Measurements from ENCODE around the gene PPP5C.

Gene PPP5C

GRCh38 chr19:46350758-46351159 lies 3.9 kb downstream of the PPP5C start:
- no peak for TF ChIP-seq GATA3 (IDR thresholded peaks at IDR 0.05; ENCODE audit: low read depth, low read length)
- TF ChIP-seq GATA2 (IDR thresholded peaks at IDR 0.05; ENCODE audit: low read depth, low read length), result no peak

- no peak for TF ChIP-seq GATA3 (IDR thresholded peaks at IDR 0.05; ENCODE audit: low read depth, low read length)
- no peak for TF ChIP-seq GATA2 (IDR thresholded peaks at IDR 0.05; ENCODE audit: low read depth, low read length)
These were observed 4.6 kb downstream of the PPP5C start for GRCh38 chr19:46351241-46352041.

- TF ChIP-seq GATA3 (IDR thresholded peaks at IDR 0.05; ENCODE audit: low read depth, low read length) (no peak), GATA2 (IDR thresholded peaks at IDR 0.05; ENCODE audit: low read depth, low read length) (no peak)
These were observed 7.0 kb downstream of the PPP5C start for GRCh38 chr19:46353730-46354528.

- no peak for TF ChIP-seq GATA2 (IDR thresholded peaks at IDR 0.05; ENCODE audit: low read depth, low read length)
- TF ChIP-seq GATA3 (IDR thresholded peaks at IDR 0.05; ENCODE audit: low read depth, low read length), result no peak
These were observed 8.6 kb downstream of the PPP5C start for GRCh38 chr19:46355234-46356148.

- TF ChIP-seq GATA3 (IDR thresholded peaks at IDR 0.05; ENCODE audit: low read depth, low read length) (no peak), GATA2 (IDR thresholded peaks at IDR 0.05; ENCODE audit: low read depth, low read length) (no peak)
These were observed 9.5 kb downstream of the PPP5C start for GRCh38 chr19:46356149-46357055.

GRCh38 chr19:46357846-46358583 lies 11.1 kb downstream of the PPP5C start:
- TF ChIP-seq GATA3 (IDR thresholded peaks at IDR 0.05; ENCODE audit: low read depth, low read length), result no peak
- TF ChIP-seq GATA2 (IDR thresholded peaks at IDR 0.05; ENCODE audit: low read depth, low read length), result no peak

- TF ChIP-seq GATA2 (IDR thresholded peaks at IDR 0.05; ENCODE audit: low read depth, low read length) (no peak), GATA3 (IDR thresholded peaks at IDR 0.05; ENCODE audit: low read depth, low read length) (no peak)
These were observed 15.0 kb downstream of the PPP5C start for GRCh38 chr19:46361915-46362314.

- TF ChIP-seq GATA2 (IDR thresholded peaks at IDR 0.05; ENCODE audit: low read depth, low read length) (no peak), GATA3 (IDR thresholded peaks at IDR 0.05; ENCODE audit: low read depth, low read length) (no peak)
These were observed 17.5 kb downstream of the PPP5C start for GRCh38 chr19:46364359-46364758.

- TF ChIP-seq GATA3 (IDR thresholded peaks at IDR 0.05; ENCODE audit: low read depth, low read length) (no peak), GATA2 (IDR thresholded peaks at IDR 0.05; ENCODE audit: low read depth, low read length) (no peak)
These were observed 18.7 kb downstream of the PPP5C start for GRCh38 chr19:46365561-46365960.

- no peak for TF ChIP-seq GATA3 (IDR thresholded peaks at IDR 0.05; ENCODE audit: low read depth, low read length)
- TF ChIP-seq GATA2 (IDR thresholded peaks at IDR 0.05; ENCODE audit: low read depth, low read length), result no peak
These were observed 19.9 kb downstream of the PPP5C start for GRCh38 chr19:46366620-46367292.

- TF ChIP-seq GATA2 (IDR thresholded peaks at IDR 0.05; ENCODE audit: low read depth, low read length) (no peak), GATA3 (IDR thresholded peaks at IDR 0.05; ENCODE audit: low read depth, low read length) (no peak)
These were observed 20.5 kb downstream of the PPP5C start for GRCh38 chr19:46367426-46367825.

GRCh38 chr19:46368116-46368515 lies 21.2 kb downstream of the PPP5C start:
- TF ChIP-seq GATA3 (IDR thresholded peaks at IDR 0.05; ENCODE audit: low read depth, low read length) (no peak), GATA2 (IDR thresholded peaks at IDR 0.05; ENCODE audit: low read depth, low read length) (no peak)
